Measurements from ENCODE around the gene CFAP53.

Gene CFAP53

DNA sequence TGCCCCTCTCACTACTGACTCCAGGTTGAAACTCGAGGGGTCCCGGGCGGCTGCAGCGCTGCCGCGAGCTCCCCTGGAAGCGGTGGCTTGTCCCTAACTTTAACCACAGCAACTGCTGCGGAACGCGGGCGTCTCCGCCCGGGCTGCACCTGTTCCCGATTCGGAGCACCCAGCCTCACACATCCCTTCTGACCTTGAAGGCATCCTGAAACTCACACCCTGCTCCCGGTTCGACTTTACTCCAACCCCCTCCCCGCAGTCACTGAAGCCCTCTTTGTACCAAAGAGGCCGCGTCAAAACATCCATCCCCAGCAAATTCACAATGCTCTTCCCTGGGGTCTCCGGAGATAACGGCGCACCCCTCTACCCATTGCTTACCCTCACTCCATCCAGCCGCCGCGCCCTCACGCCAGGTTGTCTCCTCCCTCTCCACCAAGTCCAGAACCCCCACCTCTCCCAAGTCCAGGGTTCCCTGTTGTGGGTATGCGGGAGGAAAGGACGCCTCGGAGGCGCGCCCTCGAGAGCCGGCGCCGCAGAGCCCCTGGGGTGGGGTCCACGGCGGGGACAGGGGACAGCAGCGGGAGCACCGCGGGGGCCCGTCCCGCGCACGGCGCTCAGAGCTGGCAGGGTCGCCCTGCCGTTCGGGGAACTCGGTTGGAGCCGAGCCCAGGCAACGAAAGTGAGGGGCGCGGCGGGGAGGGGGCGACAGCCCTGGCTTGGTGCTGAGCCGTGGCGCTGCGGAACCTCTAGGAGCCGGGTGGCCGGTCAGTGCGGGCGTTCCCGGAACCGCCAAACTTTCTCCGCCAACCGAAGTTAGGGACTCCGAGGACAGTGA, 72.3 kb downstream of the CFAP53 start:
- no peak for DNase-seq

DNA sequence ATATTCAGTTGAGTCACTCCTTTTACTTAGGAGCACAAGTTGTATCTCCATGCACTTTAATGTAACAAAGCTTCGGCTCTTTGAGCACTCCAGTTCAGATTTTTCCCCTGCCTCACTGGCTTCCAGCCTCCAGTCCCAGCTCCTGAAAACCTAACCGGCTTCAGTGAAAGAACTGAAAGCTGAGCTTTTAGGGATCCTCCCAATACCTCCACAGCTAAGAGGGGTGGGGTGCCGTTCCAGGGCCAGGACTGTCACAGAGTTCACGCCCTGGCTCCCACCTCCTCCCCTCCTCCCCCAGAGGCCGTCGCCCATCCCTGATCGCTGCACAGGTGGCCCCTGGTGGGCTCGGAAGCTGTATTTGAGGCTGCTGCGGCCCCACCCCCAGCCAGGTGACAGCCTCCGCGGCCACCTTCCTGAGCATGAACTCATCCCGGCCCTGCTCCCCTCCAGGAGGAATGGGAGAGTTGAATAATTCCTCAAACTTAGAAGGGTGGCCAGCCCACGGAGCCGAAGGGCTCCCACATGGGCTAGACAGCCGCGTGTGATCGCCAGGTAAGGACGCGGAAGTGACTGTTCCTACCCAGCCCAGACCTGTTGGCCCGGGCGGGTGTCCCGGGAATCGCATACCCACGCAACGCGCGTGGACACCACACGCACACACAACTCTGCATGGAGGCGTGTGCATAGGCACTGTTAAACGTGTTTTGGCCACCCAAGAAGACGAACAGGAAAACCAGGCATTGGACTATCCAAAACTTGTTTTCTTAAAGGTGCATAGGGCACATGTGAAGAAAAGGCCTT, 73.1 kb downstream of the CFAP53 start:
- no peak for DNase-seq

DNA sequence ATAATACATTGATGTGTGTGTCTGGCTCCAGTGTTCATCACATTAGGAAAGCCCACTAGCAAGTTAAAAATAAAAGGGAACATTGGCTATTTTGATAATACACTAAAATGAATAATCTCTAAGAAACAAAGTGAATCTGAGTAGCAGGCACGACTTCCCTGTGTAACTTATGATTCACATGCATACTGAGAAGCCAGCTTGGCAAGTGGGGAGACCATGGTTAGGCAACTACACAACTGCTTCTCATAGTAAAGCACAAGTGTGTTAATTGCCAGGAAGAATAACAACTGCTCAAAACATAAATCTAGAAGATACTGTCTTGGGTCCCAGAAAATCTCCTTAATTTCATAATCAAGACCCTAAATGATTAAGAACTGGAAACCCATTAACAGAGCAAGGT, 75.4 kb downstream of the CFAP53 start:
- DNase-seq = no peak

DNA sequence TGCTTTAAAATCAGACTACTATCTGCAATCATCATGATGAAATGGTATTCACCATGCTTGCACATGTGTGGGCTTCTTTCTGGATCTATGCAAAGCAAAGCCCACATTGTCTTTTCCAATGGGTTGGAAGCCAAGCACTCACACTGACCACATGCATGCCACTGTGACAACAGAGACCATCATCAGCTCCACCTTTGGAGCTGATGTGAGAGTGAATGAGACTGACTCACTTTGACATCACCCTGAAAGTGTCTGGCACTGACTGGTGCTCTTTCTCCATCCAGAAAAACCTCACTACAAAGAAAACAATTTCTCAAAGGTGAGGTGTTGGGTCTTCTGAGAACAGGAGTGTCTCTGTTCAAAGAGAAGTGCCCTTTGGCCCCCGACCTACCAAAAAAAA, 76.1 kb downstream of the CFAP53 start:
- peak; percentile 20 for DNase-seq

DNA sequence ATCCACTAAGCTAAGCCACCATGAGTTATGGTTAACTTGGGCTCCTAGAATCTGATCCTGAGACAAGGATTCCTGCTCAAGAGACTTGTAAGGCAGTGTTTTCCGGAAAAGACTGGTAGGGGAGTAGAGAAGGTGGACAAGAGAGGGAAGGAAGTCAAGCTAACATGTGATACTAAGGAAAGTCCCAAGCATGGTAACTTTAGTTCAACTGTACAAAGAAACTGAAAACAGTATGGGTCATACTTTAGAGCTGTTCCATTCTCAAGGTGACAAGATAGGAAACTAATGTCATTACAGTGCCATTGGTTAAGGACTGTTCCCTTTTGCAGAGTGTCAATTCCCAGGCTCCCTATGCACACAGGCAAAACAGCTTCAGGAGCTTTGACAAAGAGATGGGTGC, 77.1 kb downstream of the CFAP53 start:
- DNase-seq = no peak

DNA sequence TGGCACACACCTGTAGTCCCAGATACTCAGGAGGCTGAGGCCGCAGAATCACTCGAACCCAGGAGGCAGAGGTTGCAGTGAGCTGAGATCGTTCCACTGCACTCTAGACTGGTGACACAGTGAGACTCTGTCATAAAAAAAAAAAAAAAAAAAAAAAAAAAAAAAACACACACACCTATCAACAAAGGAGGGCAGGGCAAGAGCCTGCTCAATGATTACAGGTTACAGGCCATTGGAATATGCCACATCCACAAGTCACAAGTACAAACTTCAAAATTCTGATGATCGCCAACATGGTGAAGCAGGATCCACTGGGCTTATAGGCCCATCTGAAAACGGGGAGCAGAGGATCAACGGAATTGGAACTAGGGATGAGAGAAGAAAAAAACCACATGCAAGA, 77.6 kb downstream of the CFAP53 start:
- DNase-seq = no peak

DNA sequence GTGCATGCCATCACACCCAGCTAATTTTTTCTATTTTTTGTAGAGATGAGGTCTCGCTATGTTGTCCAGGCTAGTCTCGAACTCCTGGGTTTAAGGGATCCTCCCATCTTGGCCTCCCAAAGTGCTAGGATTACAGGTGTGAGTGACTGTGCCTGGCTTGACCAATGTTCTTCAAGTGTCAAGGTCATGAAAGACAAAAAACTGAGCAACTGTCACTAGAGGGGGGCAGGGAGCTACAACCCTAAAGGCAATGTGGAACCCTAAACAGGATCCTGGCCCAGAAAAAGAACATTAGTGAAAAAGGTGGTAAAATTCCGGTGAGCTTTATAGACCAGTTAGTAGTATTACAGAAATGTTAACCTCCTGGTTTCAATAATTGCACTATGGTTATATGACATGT, 78.6 kb downstream of the CFAP53 start:
- no peak for DNase-seq

DNA sequence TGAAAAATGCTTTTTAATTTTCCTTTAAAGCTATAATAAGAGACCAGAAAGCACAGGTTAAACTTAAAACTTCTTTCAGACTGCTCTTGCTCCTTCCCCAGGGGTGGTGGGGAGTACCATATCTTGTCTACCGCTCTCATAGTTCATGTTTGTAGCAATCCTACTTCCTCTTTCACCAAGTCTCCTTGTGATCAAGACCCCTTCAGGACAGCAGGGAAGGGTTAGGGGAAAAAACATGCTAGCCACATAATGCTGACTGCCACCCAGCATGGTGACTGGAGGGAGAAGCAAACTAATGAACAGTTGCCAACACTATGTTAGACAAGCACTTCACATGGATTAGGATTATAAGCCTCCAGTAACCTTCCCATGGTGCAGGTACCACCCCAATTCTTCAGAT, 79.9 kb downstream of the CFAP53 start:
- DNase-seq = no peak

DNA sequence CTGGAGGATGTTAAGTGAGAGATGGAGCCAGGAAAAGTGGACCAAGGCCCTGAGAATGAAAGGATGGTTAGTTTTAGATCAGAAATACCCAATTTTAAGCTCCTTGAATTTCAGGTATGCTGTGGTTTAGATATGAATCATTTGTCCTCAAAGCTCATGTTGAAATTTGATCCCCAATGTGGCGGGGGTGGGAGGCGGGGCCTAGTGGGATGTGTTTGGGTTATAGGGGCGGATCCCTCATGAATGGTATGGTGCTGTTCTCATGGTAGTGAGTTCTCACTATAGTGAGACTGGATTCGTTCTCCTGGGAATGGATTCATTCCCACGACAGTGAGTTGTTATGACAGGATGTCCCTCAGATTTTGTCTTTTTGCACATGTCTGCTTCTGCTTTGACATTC, 82.7 kb downstream of the CFAP53 start:
- no peak for DNase-seq

DNA sequence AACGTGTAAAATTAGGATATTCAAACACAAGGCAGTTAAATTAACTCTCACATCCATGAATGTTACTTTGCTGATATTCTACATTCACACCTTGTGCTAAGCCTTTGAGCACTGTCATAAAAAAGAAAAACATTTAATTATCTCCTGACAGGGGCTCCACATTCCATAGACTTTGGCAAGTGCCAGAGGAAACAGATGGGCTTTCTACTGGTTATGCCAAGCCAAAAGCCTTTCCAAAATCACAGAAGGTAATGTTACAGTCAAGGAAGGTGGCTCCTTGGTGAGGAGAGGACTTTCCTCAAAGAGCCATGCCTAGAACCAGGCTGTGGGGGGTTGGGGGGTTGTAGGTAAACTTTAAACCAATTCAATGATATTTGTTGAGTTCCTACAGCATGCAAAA, 83.8 kb downstream of the CFAP53 start:
- no peak for DNase-seq

DNA sequence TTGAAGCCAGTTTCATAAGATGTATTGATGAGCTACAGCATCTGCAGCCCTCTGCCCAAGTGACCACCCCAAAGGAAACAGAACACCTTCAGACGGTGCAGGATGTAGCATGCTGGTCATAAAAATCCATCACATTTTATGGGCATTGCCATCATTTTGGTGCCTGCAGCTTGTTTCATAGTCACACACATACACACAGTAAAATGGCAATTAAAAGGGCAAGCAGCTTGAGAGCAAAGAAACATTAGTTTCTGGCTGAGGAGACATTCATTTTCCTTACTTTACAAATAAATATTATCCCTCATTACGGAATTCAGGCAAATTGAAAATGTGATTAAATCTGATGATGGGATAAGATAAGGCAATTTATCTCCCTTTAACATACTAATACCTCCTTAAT, 84.7 kb downstream of the CFAP53 start:
- DNase-seq = no peak

DNA sequence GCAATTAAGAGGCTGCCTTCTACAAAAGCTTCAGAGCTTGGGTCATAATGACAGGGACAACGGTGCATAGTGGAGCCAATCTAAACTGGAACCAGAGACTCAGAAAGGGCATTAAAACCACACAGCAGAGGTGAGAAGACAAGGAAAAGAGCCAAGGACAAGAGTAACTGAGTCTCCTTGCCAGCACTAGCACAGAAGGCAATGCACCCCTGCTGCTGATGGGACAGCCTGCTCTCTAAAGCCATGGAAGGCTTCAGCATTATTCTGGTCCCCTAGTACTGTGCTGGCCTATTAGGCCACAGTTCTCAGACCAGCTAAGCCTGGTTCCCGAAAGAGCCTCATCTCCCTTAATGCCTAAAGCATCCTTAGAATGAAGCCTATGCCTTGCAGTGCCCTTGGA, 86.8 kb downstream of the CFAP53 start:
- no peak for DNase-seq

DNA sequence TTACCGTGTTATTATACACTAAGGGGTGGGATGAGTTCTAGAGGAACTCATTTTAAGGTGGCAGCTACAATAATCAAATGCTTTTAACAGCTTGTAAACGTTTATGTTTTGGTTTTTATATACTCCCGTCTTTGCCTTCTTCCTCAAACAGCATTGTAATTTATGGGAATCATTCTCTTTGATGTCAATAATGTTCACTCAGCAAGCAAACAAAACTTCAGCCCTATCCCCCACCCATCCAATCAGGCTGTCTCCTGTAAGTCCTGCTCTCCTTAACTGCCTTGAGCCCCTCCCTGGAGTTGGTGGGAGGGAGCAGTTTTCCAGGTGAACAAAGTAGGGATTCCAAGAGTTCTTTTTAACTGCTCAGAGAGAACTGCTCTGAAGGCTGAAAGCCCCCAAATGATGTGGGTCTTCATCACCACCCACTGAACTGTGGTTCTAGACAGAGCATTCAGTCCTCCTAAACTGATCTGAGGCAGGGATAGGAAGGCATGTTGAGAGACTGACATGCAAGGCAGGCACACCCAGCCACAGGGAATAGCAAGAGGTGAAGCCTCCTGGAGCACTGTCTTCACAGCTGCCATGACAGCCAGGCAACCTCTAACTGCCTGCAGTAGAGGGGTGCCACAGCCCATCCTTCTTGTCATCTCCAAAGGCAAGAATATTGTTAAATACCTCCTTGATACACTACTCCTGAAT, 88.9 kb downstream of the CFAP53 start:
- DNase-seq = no peak

Measured in activated CD4-positive, alpha-beta T cell treated with anti-CD3 and anti-CD28 coated beads for 48 hours (primary cell).